ENCODE data around the gene OR56B4.

- TF ChIP-seq CTCF (IDR thresholded peaks at IDR 0.05): peak; percentile 32
- TF ChIP-seq EZH2 (IDR thresholded peaks at IDR 0.05): no peak
Measured at GRCh38 chr11:6099577-6099976, 7.9 kb upstream of the OR56B4 start.
